ENCODE data around the gene SV2B. TPM values are rescaled to one million over a fixed set of nuclear protein-coding genes. Genes with fewer than 3 reads are reported as not detected.

The SV2B gene
- total RNA-seq, 1 experiment from 2014 or later = not detected

GRCh38 chr15:91316126-91316525, 216.1 kb downstream of the SV2B start:
- H3T11ph ChIP-seq (ENCODE audit: low read length) = no peak overlapping the region
- no peak overlapping the region for H3K27ac Mint-ChIP-seq
- H4K20me1 ChIP-seq (ENCODE audit: control insufficient read depth, insufficient read depth, insufficient read length) = no peaks in the 10 kb centered on the region
- peaks cover 2 to 3% of the 10 kb centered on the region in 2 experiments; a peak in 1 of 4 replicates for H3K4me1 Mint-ChIP-seq
- H3K79me1 ChIP-seq (ENCODE audit: insufficient read depth, low read depth, low read length, poor library complexity, severe bottlenecking) = no peaks in the 10 kb centered on the region
- no peak overlapping the region for H3K4me2 ChIP-seq (ENCODE audit: insufficient read depth, insufficient read length, low read length)
- H4K8ac ChIP-seq (replicated peaks; ENCODE audit: insufficient read length, low read depth, low read length) = no peak overlapping the region
- no peaks in the 10 kb centered on the region for H3K9me3 ChIP-seq (ENCODE audit: control insufficient read depth, low read depth, low read length)
- H3K36me3 Mint-ChIP-seq (ENCODE audit: insufficient read depth in 1 of 3, low read depth in 3 of 3) = no peaks in the 10 kb centered on the region
- H2BK12ac ChIP-seq (ENCODE audit: insufficient read length, low read depth, low read length) = no peak overlapping the region
- no peak overlapping the region for H3K56ac ChIP-seq (ENCODE audit: insufficient read length, low read depth, low read length)
- no peaks in the 10 kb centered on the region for H3K23me2 ChIP-seq (ENCODE audit: insufficient read length, low read depth, low read length, poor library complexity, severe bottlenecking)
- no peaks in the 10 kb centered on the region for H3K27me3 ChIP-seq (ENCODE audit: insufficient read depth, low read length)
- H2BK120ac ChIP-seq (ENCODE audit: low read depth, low read length, poor library complexity, severe bottlenecking) = no peak overlapping the region
- peaks cover 0 to 2% of the 10 kb centered on the region in 2 experiments; a peak in 1 of 5 replicates for H3K9me3 Mint-ChIP-seq
- no peak for DNase-seq
- no peak overlapping the region for H3K27ac ChIP-seq (ENCODE audit: insufficient read length, low read depth, low read length)
- H2AFZ ChIP-seq (ENCODE audit: low read length) = no peak overlapping the region
- H3K79me2 ChIP-seq (ENCODE audit: insufficient read depth, low read length) = no peaks in the 10 kb centered on the region
- no peak overlapping the region for H2BK5ac ChIP-seq (ENCODE audit: insufficient read length, low read length)
- H4K91ac ChIP-seq (ENCODE audit: insufficient read length, low read depth, low read length) = no peak overlapping the region
- H2BK20ac ChIP-seq (ENCODE audit: low read depth, low read length, poor library complexity, severe bottlenecking) = no peak overlapping the region
- H4K5ac ChIP-seq (ENCODE audit: insufficient read length, low read depth, low read length) = no peak overlapping the region
- no peaks in the 10 kb centered on the region for H3K4me1 ChIP-seq (ENCODE audit: insufficient read depth, low read length)
- no peak for TF ChIP-seq CTCF (conservative IDR thresholded peaks at IDR 0.05)
- no peak overlapping the region for H2AK5ac ChIP-seq (ENCODE audit: insufficient read length, low read length)
- H3K18ac ChIP-seq (ENCODE audit: insufficient read length, low read depth, low read length) = no peak overlapping the region
- no peak overlapping the region for H3K9ac ChIP-seq (ENCODE audit: extremely low read depth, insufficient read length, low read length)
- no peak overlapping the region for H3K23ac ChIP-seq (ENCODE audit: insufficient read length, low read depth, low read length)
- no peak overlapping the region for H3K4me3 Mint-ChIP-seq
- no CpG with 5 or more reads among the region's 7 CpGs for WGBS (ENCODE audit: extremely low coverage, insufficient read length, low lambda C conversion rate)
- no peak overlapping the region for H3K14ac ChIP-seq (ENCODE audit: insufficient read depth, low read length)
- H2BK15ac ChIP-seq (ENCODE audit: low read depth, low read length) = no peak overlapping the region
- H3K4ac ChIP-seq (ENCODE audit: low read depth, low read length) = no peak overlapping the region
- H3K27me3 Mint-ChIP-seq (ENCODE audit: low read depth) = no peaks in the 10 kb centered on the region

Data from H9 (cell line).